Measurements from ENCODE around the gene ROCK1. TPM values are rescaled to one million over a fixed set of nuclear protein-coding genes. Genes with fewer than 3 reads are reported as not detected.

ROCK1 gene
- total RNA-seq, 2 experiments from 2014 or later, result 45.6 to 49.4 TPM

- Mint-ChIP-seq H3K4me3 (no peak overlapping the region), H3K9me3 (peaks cover 8% of the 10 kb centered on the region), H3K27ac (no peak overlapping the region), H3K4me1 (ENCODE audit: low read depth) (peaks cover 71% of the 10 kb centered on the region), H3K36me3 (ENCODE audit: low read depth) (peaks cover 24% of the 10 kb centered on the region), H3K27me3 (no peaks in the 10 kb centered on the region)
- intact Hi-C loops (cut with micrococcal nuclease), result no loop called here
- POLR2A ChIA-PET, result no interaction called here
- ATAC-seq (no peak), DNase-seq (no peak)
- CTCF ChIA-PET, result no interaction called here
- TF ChIP-seq CTCF (IDR thresholded peaks at IDR 0.05), result no peak
Observed at GRCh38 chr18:21096760-21097159, 14.9 kb downstream of the ROCK1 start.

GRCh38 chr18:21093133-21093532 lies 18.5 kb downstream of the ROCK1 start:
- Mint-ChIP-seq H3K4me1 (ENCODE audit: low read depth) (peaks cover 58% of the 10 kb centered on the region), H3K4me3 (no peak overlapping the region), H3K9me3 (peaks cover 8% of the 10 kb centered on the region), H3K27me3 (no peaks in the 10 kb centered on the region), H3K36me3 (ENCODE audit: low read depth) (peaks cover 24% of the 10 kb centered on the region), H3K27ac (no peak overlapping the region)
- DNase-seq (no peak), ATAC-seq (no peak)
- ChIA-PET POLR2A (no interaction called here), CTCF (no interaction called here)
- intact Hi-C loops (cut with micrococcal nuclease), result no loop called here
- TF ChIP-seq CTCF (IDR thresholded peaks at IDR 0.05), result no peak

- ATAC-seq (no peak), DNase-seq (no peak)
- Mint-ChIP-seq H3K4me1 (ENCODE audit: low read depth) (peaks cover 58% of the 10 kb centered on the region), H3K9me3 (peaks cover 15% of the 10 kb centered on the region), H3K27ac (no peak overlapping the region), H3K4me3 (no peak overlapping the region), H3K27me3 (no peaks in the 10 kb centered on the region), H3K36me3 (ENCODE audit: low read depth) (peaks cover 31% of the 10 kb centered on the region)
- no peak for TF ChIP-seq CTCF (IDR thresholded peaks at IDR 0.05)
- ChIA-PET POLR2A (no interaction called here), CTCF (interaction anchor here (2.0 kb wide), 1 partner anchor 12 kb away, joined by 6 read pairs; no protein-coding TSS in a partner anchor)
- intact Hi-C loops (cut with micrococcal nuclease), result no loop called here
Observed at GRCh38 chr18:21090680-21091079, 20.9 kb downstream of the ROCK1 start.

- CTCF ChIA-PET, result no interaction called here
- no peak for TF ChIP-seq CTCF (IDR thresholded peaks at IDR 0.05)
- peaks cover 23% of the 10 kb centered on the region for H3K9me3 Mint-ChIP-seq
- H3K27ac Mint-ChIP-seq, result no peak overlapping the region
- ATAC-seq (no peak), DNase-seq (no peak)
- H3K4me3 Mint-ChIP-seq, result no peak overlapping the region
- H3K4me1 Mint-ChIP-seq (ENCODE audit: low read depth), result peaks cover 73% of the 10 kb centered on the region
- POLR2A ChIA-PET, result no interaction called here
- intact Hi-C loops (cut with micrococcal nuclease), result no loop called here
- H3K27me3 Mint-ChIP-seq, result no peaks in the 10 kb centered on the region
- peaks cover 39% of the 10 kb centered on the region for H3K36me3 Mint-ChIP-seq (ENCODE audit: low read depth)
Observed at GRCh38 chr18:21085579-21086166, 25.9 kb downstream of the ROCK1 start.

GRCh38 chr18:21084511-21085078 lies 27.0 kb downstream of the ROCK1 start:
- no peak overlapping the region for H3K27ac Mint-ChIP-seq
- ATAC-seq, result peak; percentile 39

More at GRCh38 chr18:21084511-21085078, 27.0 kb downstream of the ROCK1 start:
- CTCF ChIA-PET, result no interaction called here
- POLR2A ChIA-PET, result no interaction called here
- TF ChIP-seq CTCF (IDR thresholded peaks at IDR 0.05), result no peak
- intact Hi-C loops (cut with micrococcal nuclease), result no loop called here
- Mint-ChIP-seq H3K9me3 (peaks cover 27% of the 10 kb centered on the region), H3K27me3 (no peaks in the 10 kb centered on the region), H3K36me3 (ENCODE audit: low read depth) (peaks cover 46% of the 10 kb centered on the region), H3K4me3 (no peak overlapping the region), H3K4me1 (ENCODE audit: low read depth) (peaks cover 73% of the 10 kb centered on the region)
- DNase-seq, result no peak

All from activated CD8-positive, alpha-beta T cell treated with anti-CD3 and anti-CD28 coated beads for 36 hours (primary cell).